Activated naive CD4-positive, alpha-beta T cell treated with anti-CD3 and anti-CD28 coated beads, Interleukin-2, amount 50 U/mL, for 16 hours (primary cell): ENCODE results near the gene CASQ2.
A peak's percentile ranks its signal among the peaks of the same experiment; 100 is the strongest.

Source experiments
- DNase-seq: peaks from one replicate; pipeline ENCODE4 v3.0.0-alpha.2; 2020

CASQ2 gene

GRCh38 chr1:115726570-115726969 lies 41.9 kb downstream of the CASQ2 start:
- no peak for DNase-seq

- no peak for DNase-seq
These were observed 42.4 kb downstream of the CASQ2 start for GRCh38 chr1:115726161-115726560.

- no peak for DNase-seq
These were observed 42.9 kb downstream of the CASQ2 start for GRCh38 chr1:115725600-115725999.

GRCh38 chr1:115723756-115724155 lies 44.8 kb downstream of the CASQ2 start:
- no peak for DNase-seq

GRCh38 chr1:115722221-115722620 lies 46.3 kb downstream of the CASQ2 start:
- no peak for DNase-seq

GRCh38 chr1:115719285-115719684 lies 49.2 kb downstream of the CASQ2 start:
- DNase-seq, result no peak

GRCh38 chr1:115718011-115718754 lies 50.3 kb downstream of the CASQ2 start:
- no peak for DNase-seq

- DNase-seq, result peak; percentile 19
These were observed 51.0 kb downstream of the CASQ2 start for GRCh38 chr1:115717541-115717940.

GRCh38 chr1:115714572-115715141 lies 53.9 kb downstream of the CASQ2 start:
- DNase-seq, result no peak

- DNase-seq, result no peak
These were observed 54.6 kb downstream of the CASQ2 start for GRCh38 chr1:115713906-115714305.

GRCh38 chr1:115712911-115713609 lies 55.5 kb downstream of the CASQ2 start:
- no peak for DNase-seq

GRCh38 chr1:115710859-115711624 lies 57.5 kb downstream of the CASQ2 start:
- no peak for DNase-seq

GRCh38 chr1:115706587-115707425 lies 61.7 kb downstream of the CASQ2 start:
- DNase-seq, result no peak

- no peak for DNase-seq
These were observed 62.6 kb downstream of the CASQ2 start for GRCh38 chr1:115705963-115706362.

- DNase-seq, result no peak
These were observed 63.2 kb downstream of the CASQ2 start for GRCh38 chr1:115705085-115705951.

GRCh38 chr1:115702959-115703358 lies 65.6 kb downstream of the CASQ2 start:
- no peak for DNase-seq

GRCh38 chr1:115701090-115701489 lies 67.4 kb downstream of the CASQ2 start:
- no peak for DNase-seq

- no peak for DNase-seq
These were observed 70.9 kb downstream of the CASQ2 start for GRCh38 chr1:115697619-115698018.

GRCh38 chr1:115694805-115695204 lies 73.7 kb downstream of the CASQ2 start:
- DNase-seq, result no peak

GRCh38 chr1:115692224-115692623 lies 76.3 kb downstream of the CASQ2 start:
- no peak for DNase-seq

- DNase-seq, result no peak
These were observed 77.5 kb downstream of the CASQ2 start for GRCh38 chr1:115690972-115691371.
